HK-2 (cell line): ENCODE measurements around the gene CDC14A.

Experiments used
- DNase-seq: peaks from one replicate; pipeline ENCODE4 v3.0.0-alpha.2; 2018; ENCODE audit not compliant: unreplicated experiment

Gene CDC14A

GRCh38 chr1:100448366-100448765 is 96.1 kb downstream of the CDC14A start:
- no peak for DNase-seq

- no peak for DNase-seq
Measured at GRCh38 chr1:100449477-100449876, 97.2 kb downstream of the CDC14A start.

GRCh38 chr1:100452641-100453040 is 100.3 kb downstream of the CDC14A start:
- no peak for DNase-seq

- DNase-seq, result no peak
Measured at GRCh38 chr1:100455478-100456072, 103.3 kb downstream of the CDC14A start.

- no peak for DNase-seq
Measured at GRCh38 chr1:100456880-100457279, 104.6 kb downstream of the CDC14A start.

- DNase-seq, result no peak
Measured at GRCh38 chr1:100457683-100458082, 105.4 kb downstream of the CDC14A start.

- no peak for DNase-seq
Measured at GRCh38 chr1:100458661-100459357, 106.5 kb downstream of the CDC14A start.

- peak; percentile 59 for DNase-seq
Measured at GRCh38 chr1:100459358-100460114, 107.2 kb downstream of the CDC14A start.

- DNase-seq, result no peak
Measured at GRCh38 chr1:100461222-100461621, 108.9 kb downstream of the CDC14A start.

- DNase-seq, result no peak
Measured at GRCh38 chr1:100462326-100463025, 110.2 kb downstream of the CDC14A start.

- DNase-seq, result peak; percentile 42
Measured at GRCh38 chr1:100463791-100464424, 111.6 kb downstream of the CDC14A start.

GRCh38 chr1:100469578-100469977 is 117.3 kb downstream of the CDC14A start:
- DNase-seq, result no peak

- no peak for DNase-seq
Measured at GRCh38 chr1:100474834-100475233, 122.5 kb downstream of the CDC14A start.

- DNase-seq, result no peak
Measured at GRCh38 chr1:100476735-100477290, 124.5 kb downstream of the CDC14A start.

- no peak for DNase-seq
Measured at GRCh38 chr1:100478816-100479215, 126.5 kb downstream of the CDC14A start.

GRCh38 chr1:100479620-100480338 is 127.5 kb downstream of the CDC14A start:
- no peak for DNase-seq

GRCh38 chr1:100481303-100481702 is 129.0 kb downstream of the CDC14A start:
- DNase-seq, result no peak

GRCh38 chr1:100482167-100482566 is 129.9 kb downstream of the CDC14A start:
- DNase-seq, result no peak

GRCh38 chr1:100482748-100483147 is 130.4 kb downstream of the CDC14A start:
- no peak for DNase-seq

- no peak for DNase-seq
Measured at GRCh38 chr1:100483230-100483629, 130.9 kb downstream of the CDC14A start.

GRCh38 chr1:100485855-100486258 is 133.6 kb downstream of the CDC14A start:
- DNase-seq, result no peak
